PC-9 (cell line): Measurements from ENCODE around the gene FBXO9. TPM values are rescaled to one million over a fixed set of nuclear protein-coding genes. Genes with fewer than 3 reads are reported as not detected.

ENCODE experiments used
- BruUV-seq: library from RNA; stranded (reverse); fragments of 400-500 nt; replicated peaks from 2 replicates; lab custom pipeline; 2021; lab: Mats Ljungman, UMichigan
- CTCF ChIA-PET: fragments of 300-600 bp; sonication (Branson Sonifier 250); formaldehyde crosslinking; loops from one replicate; lab custom pipeline; 2022; ENCODE audit warnings: antibody characterized with exemption; lab: Charles Lee
- POLR2A ChIA-PET: fragments of 300-600 bp; sonication (Branson Sonifier 250); formaldehyde crosslinking; loops from one replicate; lab custom pipeline; 2022; ENCODE audit warnings: antibody characterized with exemption; ENCODE audit not compliant: unreplicated experiment; lab: Charles Lee
- DNase-seq, 2 experiments: peaks; one replicate each; pipeline versions ENCODE4 v3.0.0 to v3.0.0-alpha.2; 2015 to 2022; ENCODE audit warnings: mixed read lengths in 1 of 2
- H2AFZ ChIP-seq: fragments of 200-600 bp; sonication (generic); 2 replicates; pipeline ENCODE4 v1.8.1; 2017; ENCODE audit warnings: antibody characterized with exemption
- H3F3A ChIP-seq: fragments of 200-600 bp; sonication (generic); 2 replicates; pipeline ENCODE4 v1.8.1; 2017; ENCODE audit warnings: antibody characterized with exemption, mild to moderate bottlenecking, low read depth; ENCODE audit not compliant: insufficient read depth
- H3K27ac ChIP-seq: fragments of 200-600 bp; sonication (generic); 2 replicates; pipeline ENCODE4 v1.6.1; 2016; ENCODE audit warnings: mixed run types
- H3K27me3 ChIP-seq: fragments of 200-600 bp; sonication (generic); 2 replicates; pipeline ENCODE4 v1.6.1; 2016; ENCODE audit warnings: low read depth, mixed run types; ENCODE audit not compliant: insufficient read depth
- H3K36me3 ChIP-seq: fragments of 200-600 bp; sonication (generic); 2 replicates; pipeline ENCODE4 v1.6.1; 2016; ENCODE audit warnings: low read depth, mixed run types
- H3K4me1 ChIP-seq: fragments of 200-600 bp; sonication (generic); replicated peaks from 2 replicates; pipeline ENCODE4 v1.6.1; 2016; ENCODE audit warnings: mixed run types; ENCODE audit not compliant: insufficient read depth
- H3K4me2 ChIP-seq: fragments of 200-600 bp; sonication (generic); 2 replicates; pipeline ENCODE4 v1.6.1; 2017; ENCODE audit warnings: mixed run types
- H3K4me3 ChIP-seq: fragments of 200-600 bp; sonication (generic); 2 replicates; pipeline ENCODE4 v1.6.1; 2016; ENCODE audit warnings: mixed run types
- H3K79me2 ChIP-seq: fragments of 200-600 bp; sonication (generic); 2 replicates; pipeline ENCODE4 v1.6.1; 2017; ENCODE audit warnings: low read depth, mixed run types
- H3K9me2 ChIP-seq: fragments of 200-600 bp; sonication (generic); 2 replicates; pipeline ENCODE4 v1.8.1; 2017; ENCODE audit warnings: mild to moderate bottlenecking; ENCODE audit not compliant: insufficient read depth
- H3K9me3 ChIP-seq: fragments of 200-600 bp; sonication (generic); 2 replicates; pipeline ENCODE4 v1.8.1; 2016; ENCODE audit warnings: low read depth; ENCODE audit not compliant: insufficient read depth
- H4K20me1 ChIP-seq: fragments of 200-600 bp; sonication (generic); 2 replicates; pipeline ENCODE4 v1.8.1; 2017; ENCODE audit not compliant: insufficient read depth
- CTCF ChIP-seq: fragments of 200-600 bp; sonication (generic); conservative IDR thresholded peaks from 2 replicates; pipeline ENCODE4 v1.6.1; 2017; ENCODE audit warnings: mixed run types, antibody characterized with exemption, mild to moderate bottlenecking, moderate library complexity
- EZH2 ChIP-seq: fragments of 200-600 bp; sonication (generic); IDR thresholded peaks from 2 replicates; pipeline ENCODE4 v1.8.0; 2017; ENCODE audit warnings: antibody characterized with exemption, low read depth
- intact Hi-C: fragments of 100-400 bp; cut with micrococcal nuclease; formaldehyde crosslinking; loops from one replicate; pipeline ENCODE4 v1.10.0; 2022; ENCODE audit not compliant: unreplicated experiment
- total RNA-seq: library from RNA; stranded (reverse); gene quantifications from 2 replicates; pipeline ENCODE4 v1.2.3, GENCODE V29; 2021

Gene FBXO9
- total RNA-seq, 1 experiment from 2014 or later: 56.5 TPM

- CTCF ChIA-PET: no interaction called here
- intact Hi-C loops: no loop called here
Observed at GRCh38 chr6:53067849-53068361, 2.7 kb downstream of the FBXO9 start.

GRCh38 chr6:53069427-53069826 lies 4.2 kb downstream of the FBXO9 start:
- Histone ChIP-seq H4K20me1 (peaks cover 4% of the 10 kb centered on the region), H3F3A (no peaks in the 10 kb centered on the region), H3K9me2 (no peaks in the 10 kb centered on the region), H3K27me3 (no peaks in the 10 kb centered on the region), H3K9me3 (no peaks in the 10 kb centered on the region), H3K36me3 (peaks cover 13% of the 10 kb centered on the region), H3K4me3 (no peak overlapping the region), H3K79me2 (peaks cover 36% of the 10 kb centered on the region), H3K27ac (no peak overlapping the region), H3K4me2 (no peak overlapping the region), H2AFZ (no peak overlapping the region), H3K4me1 (peaks cover 22% of the 10 kb centered on the region)
- intact Hi-C loops: no loop called here
- POLR2A ChIA-PET: no interaction called here
- TF ChIP-seq CTCF (no peak), EZH2 (no peak)
- no TSS peak for BruUV-seq
- DNase-seq: no peak
- CTCF ChIA-PET: no interaction called here

More at GRCh38 chr6:53067849-53068361, 2.7 kb downstream of the FBXO9 start:
- Histone ChIP-seq H3K9me3 (no peaks in the 10 kb centered on the region), H3K9me2 (no peaks in the 10 kb centered on the region), H3K27me3 (no peaks in the 10 kb centered on the region), H3K4me3 (no peak overlapping the region), H3K4me1 (peaks cover 26% of the 10 kb centered on the region), H4K20me1 (peaks cover 4% of the 10 kb centered on the region), H3K27ac (no peak overlapping the region), H3K4me2 (peak overlapping the region; percentile 99), H3K79me2 (peaks cover 36% of the 10 kb centered on the region), H3F3A (no peaks in the 10 kb centered on the region), H3K36me3 (no peaks in the 10 kb centered on the region; the same call in 1 of the 2 replicates), H2AFZ (no peak overlapping the region)
- no peak for DNase-seq
- POLR2A ChIA-PET: interaction anchor here (0.6 kb wide), 1 partner anchor 678 kb away, joined by 3 read pairs; no protein-coding TSS in a partner anchor
- no TSS peak for BruUV-seq
- no peak for TF ChIP-seq EZH2
- no peak for TF ChIP-seq CTCF

- no peak for DNase-seq
- Histone ChIP-seq H3K79me2 (peaks cover 32% of the 10 kb centered on the region), H2AFZ (no peak overlapping the region), H3K27me3 (no peaks in the 10 kb centered on the region), H3K9me3 (no peaks in the 10 kb centered on the region), H3F3A (no peaks in the 10 kb centered on the region), H3K36me3 (peaks cover 17% of the 10 kb centered on the region), H3K4me3 (no peak overlapping the region), H3K4me2 (no peak overlapping the region), H4K20me1 (peaks cover 4% of the 10 kb centered on the region), H3K4me1 (peaks cover 22% of the 10 kb centered on the region), H3K9me2 (no peaks in the 10 kb centered on the region), H3K27ac (no peak overlapping the region)
- TF ChIP-seq EZH2 (no peak), CTCF (no peak)
- intact Hi-C loops: no loop called here
- CTCF ChIA-PET: no interaction called here
- POLR2A ChIA-PET: no interaction called here
- no TSS peak for BruUV-seq
Observed at GRCh38 chr6:53070806-53071205, 5.6 kb downstream of the FBXO9 start.
